Left ventricle myocardium inferior (tissue), 1 donor: Measurements from ENCODE around the gene CCDC71L. TPM values are rescaled to one million over a fixed set of nuclear protein-coding genes. Genes with fewer than 3 reads are reported as not detected.
A peak's percentile ranks its signal among the peaks of the same experiment; 100 is the strongest.
"Not testable (repeated sequence)": the region's sequence is repeated elsewhere in the genome, so short reads cannot be mapped to it uniquely, and the experiment has no call there.

Experiments
- DNase-seq: peaks from one replicate; pipeline ENCODE4 v3.0.0-alpha.2; 2020
- H3K27ac ChIP-seq: fragments of 200-600 bp; replicated peaks from 2 replicates; pipeline ENCODE4 v1.8.0; 2021
- H3K27me3 ChIP-seq: fragments of 200-600 bp; 2 replicates; pipeline ENCODE4 v1.8.0; 2021; ENCODE audit warnings: low read depth
- H3K36me3 ChIP-seq: fragments of 200-600 bp; 2 replicates; pipeline ENCODE4 v1.8.0; 2021
- H3K4me1 ChIP-seq: fragments of 200-600 bp; 2 replicates; pipeline ENCODE4 v1.8.0; 2021
- H3K4me3 ChIP-seq: fragments of 200-600 bp; 2 replicates; pipeline ENCODE4 v1.8.0; 2021; ENCODE audit warnings: mild to moderate bottlenecking, moderate library complexity
- H3K9me3 ChIP-seq: fragments of 200-600 bp; replicated peaks from 2 replicates; pipeline ENCODE4 v1.8.0; 2021
- intact Hi-C: fragments of 100-400 bp; cut with micrococcal nuclease; formaldehyde crosslinking; loops from one replicate; pipeline ENCODE4 v1.11.0; 2022
- long read RNA-seq: library from polyadenylated mRNA; unstranded; transcript quantifications from one replicate; pipeline ENCODE4 v2.0.0, GENCODE V29; 2021
- total RNA-seq: library from RNA; stranded (reverse); fragmentation: NEBNext Ultra II Directional; extraction: Animal tissue kit (Norgen Biotek cat#: 25700); gene quantifications from one replicate; pipeline ENCODE4 v1.2.1, GENCODE V29; 2021
- TF ChIP-seq, protein P1 (sequence below): fragments of 200-600 bp; IDR thresholded peaks from 2 replicates; pipeline ENCODE4 v1.8.0; 2021; ENCODE audit warnings: antibody characterized with exemption, mild to moderate bottlenecking, borderline replicate concordance
- donor health status: DM: no; HTN: yes; CAD: no; lungs with severe emphysema.

Gene CCDC71L
- total RNA-seq: 6.0 TPM
- long read RNA-seq, full-length matches to known transcripts: 16 of 16 reads
- long read RNA-seq, partial matches to known transcripts: 0 of 16 reads
- long read RNA-seq, other reads (novel, unspliced or antisense): 0 of 16 reads

DNA sequence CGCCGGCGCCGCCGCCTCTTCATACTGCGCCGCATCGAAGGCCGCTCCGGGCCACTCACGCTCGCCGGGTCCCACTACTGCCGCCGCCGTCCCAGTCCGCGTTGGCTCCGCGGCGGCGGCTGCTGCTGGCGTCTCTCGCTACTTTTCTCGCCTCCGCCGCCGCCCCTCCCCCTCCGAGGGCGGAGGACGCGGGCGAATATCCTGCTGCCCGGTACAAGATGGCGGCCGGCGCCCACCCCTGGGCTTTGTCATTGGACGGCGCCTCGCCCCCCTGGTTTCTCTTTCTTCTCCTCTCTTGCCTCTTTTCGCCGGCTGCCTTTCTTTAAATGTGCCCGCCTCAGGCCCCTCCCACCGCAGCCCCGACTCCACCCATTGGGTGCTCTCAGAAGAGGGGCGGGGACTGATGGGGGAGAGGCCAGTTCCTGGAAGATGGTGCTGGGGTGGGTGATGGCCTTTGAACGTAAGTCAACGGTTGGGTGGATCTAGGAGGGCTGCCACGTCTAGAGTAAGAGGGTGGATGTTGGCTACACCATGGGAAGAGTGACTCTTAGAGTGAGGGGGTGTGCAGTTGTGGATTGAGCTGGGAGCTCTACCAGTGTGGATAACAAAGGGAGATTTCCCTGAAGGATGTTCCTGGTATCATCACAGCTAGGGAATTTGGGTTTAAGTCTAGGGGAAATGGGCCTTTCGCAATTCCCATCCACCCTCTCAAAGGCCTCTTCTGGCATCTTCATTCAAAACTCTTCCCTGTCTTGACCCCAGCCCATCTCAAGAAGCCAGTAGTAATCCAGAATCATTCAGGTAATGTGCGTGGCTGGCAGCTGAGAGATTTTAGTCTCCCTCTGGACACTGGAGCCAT, at the start of gene CCDC71L:
Gene CCDC71L, minus strand, starts transcription at position 297 of the 859 bp plus-strand sequence. Its CDS starts 262 bp downstream, at position 35.
- peaks cover 39% of the 10 kb centered on the region for H3K4me1 ChIP-seq
- peak; percentile 96 for DNase-seq
- peak within 1 kb of the TSS; percentile 93 for H3K4me3 ChIP-seq
- no peaks in the 10 kb centered on the region for H3K9me3 ChIP-seq
- intact Hi-C loops: no loop called here
- peak within 1 kb of the TSS; percentile 97 for H3K27ac ChIP-seq
- TF ChIP-seq, protein P1, sequence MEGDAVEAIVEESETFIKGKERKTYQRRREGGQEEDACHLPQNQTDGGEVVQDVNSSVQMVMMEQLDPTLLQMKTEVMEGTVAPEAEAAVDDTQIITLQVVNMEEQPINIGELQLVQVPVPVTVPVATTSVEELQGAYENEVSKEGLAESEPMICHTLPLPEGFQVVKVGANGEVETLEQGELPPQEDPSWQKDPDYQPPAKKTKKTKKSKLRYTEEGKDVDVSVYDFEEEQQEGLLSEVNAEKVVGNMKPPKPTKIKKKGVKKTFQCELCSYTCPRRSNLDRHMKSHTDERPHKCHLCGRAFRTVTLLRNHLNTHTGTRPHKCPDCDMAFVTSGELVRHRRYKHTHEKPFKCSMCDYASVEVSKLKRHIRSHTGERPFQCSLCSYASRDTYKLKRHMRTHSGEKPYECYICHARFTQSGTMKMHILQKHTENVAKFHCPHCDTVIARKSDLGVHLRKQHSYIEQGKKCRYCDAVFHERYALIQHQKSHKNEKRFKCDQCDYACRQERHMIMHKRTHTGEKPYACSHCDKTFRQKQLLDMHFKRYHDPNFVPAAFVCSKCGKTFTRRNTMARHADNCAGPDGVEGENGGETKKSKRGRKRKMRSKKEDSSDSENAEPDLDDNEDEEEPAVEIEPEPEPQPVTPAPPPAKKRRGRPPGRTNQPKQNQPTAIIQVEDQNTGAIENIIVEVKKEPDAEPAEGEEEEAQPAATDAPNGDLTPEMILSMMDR: no peak
- H3K36me3 ChIP-seq: no peaks in the 10 kb centered on the region
- no peaks in the 10 kb centered on the region for H3K27me3 ChIP-seq

DNA sequence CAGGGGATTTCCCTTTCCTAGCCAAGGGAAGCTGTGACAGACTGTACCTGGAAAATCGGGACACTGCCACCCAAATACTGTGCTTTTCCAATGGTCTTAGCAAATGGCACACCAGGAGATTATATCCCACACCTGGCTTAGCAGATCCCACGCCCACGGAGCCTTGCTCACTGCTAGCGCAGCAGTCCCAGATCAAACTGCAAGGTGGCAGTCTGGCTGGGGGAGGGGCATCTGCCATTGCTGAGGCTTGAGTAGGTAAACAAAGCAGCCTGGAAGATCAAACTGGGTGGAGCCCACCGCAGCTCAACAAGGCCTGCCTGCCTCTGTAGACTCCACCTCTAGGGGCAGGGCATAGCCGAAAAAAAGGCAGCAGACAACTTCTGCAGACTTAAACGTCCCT, 48.6 kb upstream of the CCDC71L start:
- peaks cover 24% of the 10 kb centered on the region for H3K27me3 ChIP-seq
- H3K27ac ChIP-seq, H3K36me3 ChIP-seq, H3K4me1 ChIP-seq, intact Hi-C loops, H3K4me3 ChIP-seq, DNase-seq, H3K9me3 ChIP-seq: not testable (repeated sequence)

DNA sequence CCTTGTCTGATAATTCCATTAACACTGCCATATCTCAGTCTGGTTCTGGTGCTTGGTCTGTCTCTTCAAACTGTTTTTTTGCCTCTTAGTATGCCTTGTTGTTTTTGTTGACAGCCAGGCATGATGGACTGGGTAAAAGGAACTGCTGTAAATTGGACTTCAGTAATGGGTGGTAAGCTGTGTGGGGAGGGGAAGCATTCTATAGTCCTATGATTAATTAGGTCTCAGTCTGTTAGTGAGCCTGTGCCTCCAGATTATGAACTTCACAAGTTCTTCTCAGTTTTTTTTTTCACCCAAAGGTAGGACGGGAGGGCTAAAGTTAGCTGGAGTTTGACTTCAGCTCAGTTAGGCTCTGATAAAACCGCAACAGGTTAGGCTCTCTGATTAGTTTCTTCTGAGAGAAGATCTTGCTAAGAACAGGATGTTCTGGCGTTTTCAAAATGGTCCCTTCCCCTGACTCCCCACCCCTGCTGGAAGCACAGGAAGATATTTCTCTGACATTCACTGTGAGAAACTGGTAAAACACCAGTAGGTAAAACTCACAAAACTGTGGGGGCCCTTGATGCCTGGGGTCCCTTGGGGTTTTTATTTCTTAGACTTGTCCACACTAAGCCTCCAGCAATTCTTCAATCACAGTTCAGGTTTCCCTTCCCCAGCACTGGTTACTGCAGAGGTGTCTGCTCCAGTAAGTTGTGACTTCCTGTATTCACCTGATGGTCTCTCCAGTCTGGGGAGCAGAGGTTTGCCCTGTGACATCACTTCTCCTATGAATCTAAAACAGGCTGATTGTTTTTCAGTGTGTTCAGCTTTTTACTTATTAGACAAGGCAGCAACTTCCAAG, 43.3 kb upstream of the CCDC71L start:
- Histone ChIP-seq H3K27ac (no peak overlapping the region), H3K27me3 (peaks cover 24% of the 10 kb centered on the region), H3K9me3 (peaks cover 12% of the 10 kb centered on the region), H3K4me1 (no peaks in the 10 kb centered on the region), H3K4me3 (no peak overlapping the region), H3K36me3 (no peaks in the 10 kb centered on the region)
- TF ChIP-seq, protein P1: no peak
- intact Hi-C loops: no loop called here
- no peak for DNase-seq

DNA sequence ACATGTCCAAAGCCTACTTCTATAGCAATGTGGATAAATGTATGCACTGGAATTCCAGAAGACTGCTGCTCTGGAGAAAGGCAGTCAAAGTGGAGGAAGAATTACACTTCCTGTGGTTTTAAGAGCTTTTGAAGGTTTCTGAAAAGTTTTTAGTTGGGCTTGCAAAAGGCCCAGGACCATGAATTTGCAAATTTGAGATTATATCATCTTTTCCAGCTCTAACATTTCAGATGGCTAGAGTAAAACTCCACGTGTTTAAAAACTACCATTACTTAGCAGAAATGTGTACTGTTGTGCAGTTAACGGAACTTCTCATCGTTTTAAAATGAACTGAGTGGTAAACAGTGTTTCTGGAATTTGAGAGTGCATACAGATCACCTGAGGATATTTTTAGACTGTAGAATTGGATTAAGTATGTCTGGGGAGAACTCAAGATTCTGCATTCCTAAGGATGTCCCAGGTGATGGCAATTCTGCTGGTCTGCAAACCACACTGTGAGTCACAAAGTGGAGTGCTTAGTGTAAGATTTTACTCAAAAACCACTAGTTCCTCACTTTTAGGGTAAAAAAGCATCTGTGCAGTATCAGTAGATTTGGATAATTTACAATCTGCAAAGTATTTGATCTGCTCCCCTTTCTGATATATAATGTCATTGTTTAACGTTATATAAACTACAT, 32.9 kb upstream of the CCDC71L start:
- peaks cover 8% of the 10 kb centered on the region for H3K9me3 ChIP-seq
- intact Hi-C loops: no loop called here
- H3K27me3 ChIP-seq: no peaks in the 10 kb centered on the region

DNA sequence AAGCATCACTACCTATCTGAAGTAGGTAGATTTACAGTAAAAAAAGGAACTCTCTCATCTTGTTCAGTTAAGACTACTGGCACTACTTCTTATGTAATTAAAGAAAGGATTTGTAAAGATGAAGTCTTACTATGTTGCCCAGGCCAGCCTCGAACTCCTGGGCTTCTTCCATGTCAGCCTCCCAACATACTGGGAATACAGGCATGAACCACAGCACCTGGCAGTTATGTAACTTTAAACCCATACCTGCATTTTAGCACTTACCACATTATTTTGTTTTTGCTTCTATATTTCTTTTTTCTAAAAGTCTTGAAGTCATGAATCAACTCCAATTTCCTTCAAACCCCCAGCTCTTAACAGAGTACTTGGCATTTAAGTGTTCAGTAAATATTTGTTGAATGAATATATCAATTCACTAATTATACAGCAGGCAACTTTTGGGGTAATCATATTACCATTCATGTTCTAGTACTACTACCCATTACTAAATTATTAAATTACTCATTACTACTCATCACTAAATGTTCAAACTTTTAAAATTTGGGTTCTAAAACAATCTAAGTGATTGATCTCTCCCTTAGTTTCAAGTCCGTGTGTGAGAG, 31.6 kb upstream of the CCDC71L start:
- no peaks in the 10 kb centered on the region for H3K27me3 ChIP-seq
- no peak overlapping the region for H3K4me3 ChIP-seq
- no peak overlapping the region for H3K27ac ChIP-seq
- TF ChIP-seq, protein P1: no peak
- peaks cover 6% of the 10 kb centered on the region for H3K9me3 ChIP-seq
- DNase-seq: no peak
- H3K4me1 ChIP-seq: no peaks in the 10 kb centered on the region
- intact Hi-C loops: no loop called here
- no peaks in the 10 kb centered on the region for H3K36me3 ChIP-seq

More for the DNA sequence above, 32.9 kb upstream of the CCDC71L start:
- no peaks in the 10 kb centered on the region for H3K36me3 ChIP-seq
- TF ChIP-seq, protein P1: no peak
- DNase-seq: no peak
- no peak overlapping the region for H3K4me3 ChIP-seq
- no peaks in the 10 kb centered on the region for H3K4me1 ChIP-seq
- H3K27ac ChIP-seq: no peak overlapping the region

DNA sequence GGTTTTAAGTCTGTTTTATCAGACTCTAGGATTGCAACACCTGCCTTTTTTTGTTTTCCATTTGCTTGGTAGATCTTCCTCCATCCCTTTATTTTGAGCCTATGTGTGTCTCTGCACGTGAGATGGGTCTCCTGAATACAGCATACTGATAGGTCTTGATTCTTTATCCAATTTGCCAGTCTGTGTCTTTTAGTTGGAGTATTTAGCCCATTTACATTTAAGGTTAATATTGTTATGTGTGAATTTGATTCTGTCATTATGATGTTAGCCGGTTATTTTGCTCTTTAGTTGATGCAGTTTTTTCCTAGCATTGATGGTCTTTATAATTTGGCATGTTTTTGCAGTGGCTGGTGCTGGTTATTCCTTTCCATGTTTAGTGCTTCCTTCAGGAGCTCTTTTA, 27.2 kb upstream of the CCDC71L start:
- DNase-seq, H3K27ac ChIP-seq, intact Hi-C loops, H3K4me1 ChIP-seq, H3K27me3 ChIP-seq, H3K36me3 ChIP-seq, H3K4me3 ChIP-seq: not testable (repeated sequence)
- peaks cover 11% of the 10 kb centered on the region for H3K9me3 ChIP-seq
